ENCODE results near the gene HEMGN.

HEMGN gene

GRCh38 chr9:97900738-97901565 lies 37.0 kb downstream of the HEMGN start:
- DNase-seq (ENCODE audit: low read depth in 2 of 2): peak; percentile 73 to 75
- peak; percentile 79 for TF ChIP-seq CTCF (IDR thresholded peaks at IDR 0.05; ENCODE audit: low read depth, low read length)
- H3K4me3 ChIP-seq (replicated peaks in 1 of 2; ENCODE audit: low read depth in 2 of 2, low read length in 2 of 2): no peak overlapping the region

GRCh38 chr9:97900103-97900737 lies 37.8 kb downstream of the HEMGN start:
- no peak overlapping the region for H3K4me3 ChIP-seq (replicated peaks in 1 of 2; ENCODE audit: low read depth in 2 of 2, low read length in 2 of 2)
- TF ChIP-seq CTCF (IDR thresholded peaks at IDR 0.05; ENCODE audit: low read depth, low read length): no peak
- DNase-seq (ENCODE audit: low read depth in 2 of 2): peak; percentile 59 to 80

GRCh38 chr9:97895695-97896332 lies 42.2 kb downstream of the HEMGN start:
- peak; percentile 19 for TF ChIP-seq CTCF (IDR thresholded peaks at IDR 0.05; ENCODE audit: low read depth, low read length)
- peak; percentile 16 to 29 for DNase-seq (ENCODE audit: low read depth in 2 of 2)
- no peak overlapping the region for H3K4me3 ChIP-seq (replicated peaks in 1 of 2; ENCODE audit: low read depth in 2 of 2, low read length in 2 of 2)

GRCh38 chr9:97895211-97895610 lies 42.8 kb downstream of the HEMGN start:
- DNase-seq (ENCODE audit: low read depth in 2 of 2): no peak
- TF ChIP-seq CTCF (IDR thresholded peaks at IDR 0.05; ENCODE audit: low read depth, low read length): no peak
- H3K4me3 ChIP-seq (replicated peaks in 1 of 2; ENCODE audit: low read depth in 2 of 2, low read length in 2 of 2): no peak overlapping the region

- no peak overlapping the region for H3K4me3 ChIP-seq (replicated peaks in 1 of 2; ENCODE audit: low read depth in 2 of 2, low read length in 2 of 2)
- DNase-seq (ENCODE audit: low read depth in 2 of 2): no peak
- no peak for TF ChIP-seq CTCF (IDR thresholded peaks at IDR 0.05; ENCODE audit: low read depth, low read length)
Observed at GRCh38 chr9:97892421-97892820, 45.6 kb downstream of the HEMGN start.

GRCh38 chr9:97891736-97892135 lies 46.2 kb downstream of the HEMGN start:
- H3K4me3 ChIP-seq (replicated peaks in 1 of 2; ENCODE audit: low read depth in 2 of 2, low read length in 2 of 2): no peak overlapping the region
- DNase-seq (ENCODE audit: low read depth in 2 of 2): peak in 1 of 2 donors; percentile 34
- no peak for TF ChIP-seq CTCF (IDR thresholded peaks at IDR 0.05; ENCODE audit: low read depth, low read length)
